HG02798 (cell line): ENCODE measurements around the gene GRID1.

Experiments
- ATAC-seq: cut with Tn5 transposase; IDR thresholded peaks from one replicate; pipeline ENCODE4 v1.9.1; 2021; ENCODE audit warnings: mild to moderate bottlenecking; ENCODE audit not compliant: unreplicated experiment, poor library complexity

Gene GRID1

DNA sequence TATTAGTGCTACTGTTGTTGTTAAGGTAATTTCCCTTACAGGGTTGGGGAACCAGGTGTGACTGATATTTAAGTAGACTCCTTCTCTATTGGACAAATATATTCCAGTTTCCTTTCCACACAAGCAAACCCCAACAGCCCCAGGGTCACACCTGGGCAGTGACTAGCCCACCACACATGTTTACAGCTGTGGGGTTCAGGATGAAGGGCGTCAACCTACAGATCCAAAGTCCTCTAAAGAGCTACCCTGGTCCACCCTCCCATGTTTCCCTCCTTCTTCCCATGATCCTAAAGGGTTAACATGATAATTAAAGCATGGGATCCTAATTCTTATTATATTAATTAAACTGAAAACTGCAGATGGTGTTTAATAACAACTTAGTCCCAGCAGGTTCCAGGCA lies 701.5 kb downstream of the GRID1 start:
- no peak for ATAC-seq

- no peak for ATAC-seq
Measured at GRCh38 chr10:85661123-85661522, 705.5 kb downstream of the GRID1 start.

DNA sequence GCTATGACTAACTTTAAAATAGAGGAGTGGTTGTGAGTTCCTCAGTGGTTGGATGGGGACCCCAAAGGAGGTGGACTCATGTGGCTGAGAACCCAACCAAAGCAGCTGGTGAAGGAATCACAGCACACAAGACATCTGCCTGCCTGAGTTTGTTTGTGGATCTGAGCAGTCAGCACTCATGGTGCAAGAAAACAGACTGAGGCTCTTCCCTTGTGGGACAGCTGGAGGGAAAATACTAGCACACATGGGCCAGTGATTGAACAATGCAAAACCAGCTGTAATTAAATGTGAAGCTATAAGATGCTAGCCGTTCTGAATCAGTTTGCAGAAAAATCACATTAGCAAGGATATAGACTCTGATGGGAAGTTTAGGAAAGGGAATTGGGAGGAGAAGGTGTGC lies 707.3 kb downstream of the GRID1 start:
- no peak for ATAC-seq

DNA sequence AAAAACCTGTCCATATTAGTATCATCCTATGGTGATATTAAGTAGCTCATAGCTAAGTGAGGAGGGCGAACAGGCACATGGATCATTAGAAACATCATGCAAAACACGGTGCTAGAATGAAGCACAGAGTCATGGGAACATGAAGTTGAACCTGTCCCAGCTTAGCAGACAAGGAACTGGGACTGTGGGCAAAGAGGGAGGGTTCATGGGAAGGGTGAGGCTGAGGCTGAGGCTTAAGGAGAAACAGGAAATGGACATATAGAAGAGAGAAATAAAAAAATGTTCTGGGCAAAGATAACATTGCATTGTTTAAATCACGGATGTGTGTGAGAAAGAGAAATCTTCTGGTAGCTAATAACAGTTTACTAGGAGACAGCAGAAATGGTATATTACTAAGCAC lies 708.1 kb downstream of the GRID1 start:
- ATAC-seq, result no peak

DNA sequence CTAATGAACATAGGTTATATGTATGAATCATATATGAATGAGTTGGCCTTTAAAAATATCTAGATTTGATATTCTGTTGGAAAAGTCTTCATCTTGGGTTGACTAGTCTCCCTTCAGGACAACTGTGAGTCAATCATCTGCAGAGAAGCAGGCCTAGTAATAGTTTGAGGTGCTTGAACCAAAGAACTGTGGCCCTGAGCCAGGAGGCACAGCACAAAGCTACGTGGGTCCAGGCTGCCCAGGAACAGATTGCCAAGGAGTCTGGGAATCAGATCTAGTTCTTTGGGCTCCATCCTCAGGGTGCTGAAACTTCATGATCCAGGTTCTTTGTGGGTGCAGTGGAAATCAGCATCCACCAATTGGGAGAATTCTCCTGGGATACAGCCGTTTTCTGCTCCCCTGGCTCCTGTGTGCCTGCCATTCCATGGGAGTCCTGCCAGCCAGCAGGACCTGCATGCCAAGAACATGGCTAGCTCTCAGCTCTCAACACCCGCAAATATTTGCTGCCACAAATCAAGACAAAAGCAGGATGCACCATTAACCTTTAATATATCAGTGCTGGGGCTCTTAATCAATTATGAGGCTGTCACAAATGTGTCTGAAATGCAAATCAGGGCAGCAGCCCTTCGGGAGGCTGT lies 709.0 kb downstream of the GRID1 start:
- no peak for ATAC-seq

GRCh38 chr10:85655411-85655810 lies 711.2 kb downstream of the GRID1 start:
- no peak for ATAC-seq

DNA sequence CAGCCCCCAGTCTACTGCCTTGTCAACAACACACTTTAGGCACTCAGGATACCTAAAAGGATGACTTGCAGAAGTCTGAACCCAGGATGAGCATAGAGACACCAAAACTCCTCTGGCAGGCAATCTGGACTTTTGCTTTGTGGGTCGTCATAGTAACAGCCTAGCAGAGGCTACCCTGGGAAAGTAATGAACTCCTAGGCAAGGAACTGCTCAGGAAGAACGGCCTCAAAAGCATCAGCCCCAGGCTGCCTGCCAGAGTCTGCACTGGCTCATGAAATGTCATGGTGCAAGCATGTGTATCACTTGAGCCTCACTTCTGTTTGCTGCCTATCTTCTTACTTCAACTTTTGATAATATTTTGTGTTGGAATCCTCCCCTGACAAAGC lies 715.1 kb downstream of the GRID1 start:
- ATAC-seq, result no peak

DNA sequence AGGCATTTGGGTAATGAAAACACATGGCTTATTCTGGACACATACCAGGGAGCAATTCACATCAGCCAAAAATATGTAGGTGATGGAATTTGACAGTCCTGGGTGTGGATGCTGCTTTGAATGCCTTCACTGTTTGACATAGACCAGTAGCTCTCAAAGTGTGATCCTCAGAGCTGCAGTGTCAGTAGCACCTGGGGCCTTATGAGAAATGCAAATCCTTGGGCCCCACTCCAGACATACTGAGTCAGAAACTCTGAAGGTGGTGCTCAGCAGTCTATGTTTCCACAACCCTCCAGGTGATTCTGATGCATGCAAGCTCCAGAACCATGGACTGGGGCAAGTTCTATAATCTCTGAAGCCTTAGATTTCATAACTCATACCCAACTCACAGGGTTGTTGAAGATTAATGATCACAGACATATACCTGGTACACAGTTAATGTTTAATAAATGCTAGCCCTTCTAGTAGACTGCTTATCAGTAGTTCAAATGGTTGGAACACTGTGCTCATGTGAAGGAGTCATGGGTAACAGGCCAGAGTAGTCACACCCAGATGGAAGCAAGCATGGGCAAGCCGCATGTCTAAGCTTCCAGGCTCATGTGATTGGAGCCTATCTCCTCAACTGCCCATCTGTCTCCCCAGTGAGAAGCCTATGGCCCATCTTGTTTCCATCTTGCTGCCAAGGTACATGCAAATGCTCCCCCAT lies 715.7 kb downstream of the GRID1 start:
- ATAC-seq, result no peak

DNA sequence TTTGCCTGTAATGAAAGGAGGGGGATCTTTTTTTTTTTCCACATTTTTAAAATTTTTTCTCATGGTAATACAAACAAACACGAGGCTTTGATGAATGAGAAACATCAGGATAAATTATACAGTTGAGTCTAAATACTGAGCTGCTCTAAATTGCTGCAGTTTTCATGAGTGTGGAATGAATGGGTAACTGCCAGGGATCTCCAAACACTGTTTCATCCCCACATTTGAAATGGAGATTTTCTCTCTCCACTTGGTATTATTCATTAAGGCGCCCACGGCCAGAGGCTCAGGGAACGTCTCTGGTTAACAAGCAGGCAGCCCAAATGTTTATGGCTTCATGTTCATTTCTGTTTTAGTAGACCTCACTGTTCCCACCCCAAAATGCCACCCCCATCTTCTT lies 717.1 kb downstream of the GRID1 start:
- ATAC-seq, result no peak

DNA sequence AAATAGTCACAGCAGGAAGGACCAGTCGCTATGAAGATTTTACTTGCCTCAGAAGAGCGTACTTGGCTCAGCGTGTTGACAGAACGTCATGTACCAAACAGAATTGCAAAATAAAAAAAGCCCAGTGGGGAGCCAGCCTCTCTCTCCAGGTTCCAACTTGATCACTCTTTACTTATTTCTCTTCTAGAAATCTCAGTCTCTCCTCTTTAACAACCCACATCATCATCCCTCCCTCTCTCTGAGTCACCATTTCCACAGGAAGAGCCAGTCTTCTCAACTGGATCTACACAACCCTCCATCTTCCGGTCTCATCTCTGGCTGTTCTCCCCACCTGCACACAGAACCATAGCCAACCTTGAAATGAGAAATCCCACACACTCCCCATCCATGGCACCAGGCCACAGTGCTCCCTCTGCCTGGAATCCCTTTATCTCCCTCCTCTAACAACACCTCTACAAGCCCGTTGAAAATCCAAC lies 718.3 kb downstream of the GRID1 start:
- ATAC-seq, result no peak

DNA sequence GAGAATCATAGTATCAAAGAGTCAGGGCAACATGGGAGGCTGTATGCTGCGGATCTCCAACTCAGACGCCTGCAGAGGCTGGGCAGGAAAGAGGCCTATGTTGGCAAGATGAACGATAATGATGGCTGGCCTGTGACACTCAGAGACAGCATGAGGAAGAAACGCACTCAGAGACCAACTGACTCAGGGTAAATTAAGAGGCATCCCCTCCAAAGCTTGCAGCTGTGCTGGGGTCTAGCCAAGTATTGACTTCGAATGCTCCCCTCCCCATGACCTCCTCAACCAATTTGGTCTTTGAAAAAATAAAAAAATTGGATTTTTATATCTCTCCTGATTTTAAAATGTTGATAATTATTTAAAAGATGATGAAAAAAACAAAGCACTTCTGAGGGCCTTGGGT lies 718.9 kb downstream of the GRID1 start:
- no peak for ATAC-seq

GRCh38 chr10:85645926-85646711 lies 720.5 kb downstream of the GRID1 start:
- ATAC-seq, result no peak

DNA sequence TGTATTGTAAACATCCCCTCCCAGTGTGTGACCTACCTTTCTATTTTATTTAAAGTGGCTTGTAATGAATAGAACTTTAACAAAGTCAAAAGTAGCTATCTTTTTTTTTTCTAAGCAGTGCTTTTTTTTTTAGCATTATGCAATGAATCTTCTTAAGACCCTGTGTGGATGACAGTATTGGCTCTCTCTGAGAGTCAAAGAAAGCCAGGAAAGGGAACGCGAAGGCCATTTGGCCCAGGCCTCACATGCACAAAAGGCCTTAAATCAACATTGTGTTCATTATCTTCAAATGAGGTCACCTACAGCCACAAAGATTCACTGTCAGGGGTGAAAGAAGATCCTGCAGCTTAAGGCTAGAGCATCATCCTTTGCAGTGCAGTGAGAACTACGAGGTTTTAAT lies 721.5 kb downstream of the GRID1 start:
- ATAC-seq, result no peak

- no peak for ATAC-seq
Measured at GRCh38 chr10:85643845-85644525, 722.6 kb downstream of the GRID1 start.

DNA sequence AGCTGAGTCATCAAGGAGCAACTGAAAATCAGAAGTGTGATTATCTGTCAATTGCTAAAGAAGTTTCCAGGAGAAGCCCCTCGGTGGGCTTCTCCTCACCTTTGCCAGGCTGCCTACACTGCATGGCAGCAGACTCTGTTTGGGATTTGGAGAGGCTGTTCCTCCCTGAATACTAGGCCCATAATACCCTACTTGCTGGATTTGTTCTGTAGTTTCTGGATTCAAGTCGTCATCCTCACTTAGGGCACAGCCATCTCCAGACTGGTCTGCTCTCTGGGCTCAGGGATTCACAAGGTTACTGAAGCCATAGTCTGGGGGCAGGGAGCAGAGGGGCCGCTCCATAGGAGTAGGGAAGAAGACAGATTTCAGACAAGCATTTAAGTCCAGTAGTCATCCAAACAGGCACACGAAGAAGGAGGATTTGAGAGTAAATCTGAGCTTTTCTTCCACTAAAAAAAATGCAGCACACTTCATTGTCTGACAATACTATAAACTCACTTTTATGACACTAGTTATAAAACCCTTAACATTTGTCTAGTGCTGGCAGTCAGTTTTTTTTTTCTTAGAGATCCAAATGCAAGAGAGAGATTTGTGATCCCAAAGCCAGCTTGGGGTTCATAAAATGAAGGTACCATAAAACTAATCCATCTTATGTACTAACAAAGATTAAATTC lies 723.3 kb downstream of the GRID1 start:
- no peak for ATAC-seq

DNA sequence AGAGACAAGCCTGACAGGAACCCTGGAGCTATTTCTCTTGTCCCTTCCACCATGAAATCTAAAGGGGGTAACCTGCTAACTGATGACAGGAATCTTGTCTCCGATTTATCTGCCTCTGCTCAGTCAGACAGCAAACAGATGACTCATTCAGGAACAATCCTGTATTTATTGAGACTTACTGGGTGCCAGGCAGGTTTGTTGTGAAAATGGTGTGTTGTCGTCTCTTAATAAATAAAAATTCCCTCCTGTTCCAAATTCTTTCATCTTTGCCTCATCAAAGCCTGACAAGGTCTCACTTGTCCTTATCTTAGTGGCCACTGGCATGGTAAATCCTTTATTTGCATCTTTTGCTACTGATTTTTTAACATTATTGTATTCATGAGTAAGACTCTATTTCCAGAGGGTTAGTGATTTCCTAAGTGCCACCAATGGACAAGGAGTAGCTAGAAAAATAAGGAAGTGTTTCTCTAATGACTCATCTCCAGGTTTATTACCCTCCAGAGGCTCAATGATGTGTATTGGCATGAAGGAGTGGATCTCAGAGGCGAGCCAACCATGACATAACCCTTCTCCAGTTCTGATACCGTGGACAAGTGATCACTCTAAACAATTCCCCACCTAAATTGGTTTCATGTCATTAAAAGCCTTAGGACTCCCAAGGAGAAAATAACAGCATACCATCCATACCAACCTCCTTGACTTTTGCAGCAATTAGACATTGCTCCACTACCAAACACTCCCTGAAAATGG lies 724.0 kb downstream of the GRID1 start:
- no peak for ATAC-seq

- ATAC-seq, result no peak
Measured at GRCh38 chr10:85642082-85642420, 724.5 kb downstream of the GRID1 start.

- ATAC-seq, result no peak
Measured at GRCh38 chr10:85641479-85642009, 725.1 kb downstream of the GRID1 start.

GRCh38 chr10:85638797-85639196 lies 727.8 kb downstream of the GRID1 start:
- no peak for ATAC-seq
